Activated T-helper 2 cell treated with anti-CD3 and anti-CD28 coated beads, Interferon-gamma antibody, Interleukin-2, Interleukin-4, amounts not matched to agents 10 μg/mL and 5 μg/mL and 100 μg/mL, durations not matched to agents 14 hours and 24 hours and 36 hours (primary cell): ENCODE results near the gene RALGAPA1. TPM values are rescaled to one million over a fixed set of nuclear protein-coding genes. Genes with fewer than 3 reads are reported as not detected.
"Not testable (repeated sequence)": the region's sequence is repeated elsewhere in the genome, so short reads cannot be mapped to it uniquely, and the experiment has no call there.

Experiments
- DNase-seq: peaks from one replicate; pipeline ENCODE4 v3.0.0; 2021; ENCODE audit warnings: low spot score
- H3K27ac Mint-ChIP-seq: one replicate; pipeline ENCODE4 v1.8.0; 2021; ENCODE audit warnings: mixed read lengths
- H3K27me3 Mint-ChIP-seq: one replicate; pipeline ENCODE4 v1.8.0; 2021; ENCODE audit warnings: low read depth, mixed read lengths
- H3K36me3 Mint-ChIP-seq: one replicate; pipeline ENCODE4 v1.8.0; 2021; ENCODE audit warnings: low read depth, mixed read lengths
- H3K4me1 Mint-ChIP-seq: one replicate; pipeline ENCODE4 v1.8.0; 2021; ENCODE audit warnings: low read depth, mixed read lengths
- H3K4me3 Mint-ChIP-seq: one replicate; pipeline ENCODE4 v1.8.0; 2021; ENCODE audit warnings: low read depth, mild to moderate bottlenecking, moderate library complexity, mixed read lengths
- H3K9me3 Mint-ChIP-seq: one replicate; pipeline ENCODE4 v1.8.0; 2021; ENCODE audit warnings: mixed read lengths
- intact Hi-C: fragments of 100-400 bp; cut with micrococcal nuclease; formaldehyde crosslinking; loops from one replicate; pipeline ENCODE4 v1.15.1; 2023
- total RNA-seq: library from RNA; stranded (reverse); gene quantifications from 2 replicates; pipeline ENCODE4 v1.2.3, GENCODE V29; 2022

Gene RALGAPA1
- total RNA-seq, 1 donor from 2014 or later = 34.7 TPM

GRCh38 chr14:35776823-35777222, 32.3 kb downstream of the RALGAPA1 start:
- Mint-ChIP-seq H3K27me3 (no peaks in the 10 kb centered on the region), H3K27ac (no peak overlapping the region), H3K36me3 (peaks cover 10% of the 10 kb centered on the region), H3K4me1 (no peaks in the 10 kb centered on the region), H3K4me3 (no peak overlapping the region), H3K9me3 (peaks cover 18% of the 10 kb centered on the region)
- DNase-seq = no peak
- intact Hi-C loops = no loop called here

- H3K4me1 Mint-ChIP-seq, H3K4me3 Mint-ChIP-seq, intact Hi-C loops, H3K27me3 Mint-ChIP-seq, DNase-seq, H3K36me3 Mint-ChIP-seq, H3K27ac Mint-ChIP-seq: not testable (repeated sequence)
- H3K9me3 Mint-ChIP-seq = peaks cover 12% of the 10 kb centered on the region
These were observed 33.0 kb downstream of the RALGAPA1 start for GRCh38 chr14:35776085-35776484.

- intact Hi-C loops = no loop called here
These were observed 42.4 kb downstream of the RALGAPA1 start for GRCh38 chr14:35766700-35767082.

GRCh38 chr14:35766036-35766699, 42.9 kb downstream of the RALGAPA1 start:
- Mint-ChIP-seq H3K4me1 (peaks cover 11% of the 10 kb centered on the region), H3K4me3 (no peak overlapping the region)
- intact Hi-C loops = no loop called here

More at GRCh38 chr14:35766700-35767082, 42.4 kb downstream of the RALGAPA1 start:
- Mint-ChIP-seq H3K27ac (no peak overlapping the region), H3K9me3 (no peaks in the 10 kb centered on the region), H3K4me3 (no peak overlapping the region), H3K4me1 (peaks cover 11% of the 10 kb centered on the region), H3K36me3 (peaks cover 14% of the 10 kb centered on the region), H3K27me3 (no peaks in the 10 kb centered on the region)
- no peak for DNase-seq

GRCh38 chr14:35761922-35762321, 47.2 kb downstream of the RALGAPA1 start:
- H3K4me1 Mint-ChIP-seq = peaks cover 9% of the 10 kb centered on the region
- intact Hi-C loops = no loop called here

More at GRCh38 chr14:35766036-35766699, 42.9 kb downstream of the RALGAPA1 start:
- Mint-ChIP-seq H3K9me3 (no peaks in the 10 kb centered on the region), H3K27me3 (no peaks in the 10 kb centered on the region), H3K27ac (no peak overlapping the region), H3K36me3 (peaks cover 14% of the 10 kb centered on the region)
- DNase-seq = no peak

GRCh38 chr14:35760143-35760542, 49.0 kb downstream of the RALGAPA1 start:
- no peak overlapping the region for H3K27ac Mint-ChIP-seq
- no peak for DNase-seq
- H3K27me3 Mint-ChIP-seq = no peaks in the 10 kb centered on the region
- intact Hi-C loops = no loop called here
- peaks cover 13% of the 10 kb centered on the region for H3K36me3 Mint-ChIP-seq
- no peaks in the 10 kb centered on the region for H3K9me3 Mint-ChIP-seq
- H3K4me3 Mint-ChIP-seq = no peak overlapping the region
- peaks cover 2% of the 10 kb centered on the region for H3K4me1 Mint-ChIP-seq

More at GRCh38 chr14:35761922-35762321, 47.2 kb downstream of the RALGAPA1 start:
- Mint-ChIP-seq H3K27me3 (no peaks in the 10 kb centered on the region), H3K9me3 (no peaks in the 10 kb centered on the region), H3K4me3 (no peak overlapping the region), H3K27ac (no peak overlapping the region), H3K36me3 (peaks cover 14% of the 10 kb centered on the region)
- DNase-seq = no peak

- Mint-ChIP-seq H3K4me3 (no peak overlapping the region), H3K4me1 (peaks cover 2% of the 10 kb centered on the region), H3K36me3 (peaks cover 26% of the 10 kb centered on the region), H3K9me3 (no peaks in the 10 kb centered on the region), H3K27me3 (no peaks in the 10 kb centered on the region), H3K27ac (no peak overlapping the region)
- DNase-seq = no peak
- intact Hi-C loops = no loop called here
These were observed 50.5 kb downstream of the RALGAPA1 start for GRCh38 chr14:35758523-35759129.

GRCh38 chr14:35754671-35755070, 54.4 kb downstream of the RALGAPA1 start:
- Mint-ChIP-seq H3K27me3 (no peaks in the 10 kb centered on the region), H3K27ac (no peak overlapping the region), H3K4me1 (peaks cover 2% of the 10 kb centered on the region), H3K36me3 (peaks cover 36% of the 10 kb centered on the region), H3K4me3 (no peak overlapping the region), H3K9me3 (no peaks in the 10 kb centered on the region)
- intact Hi-C loops = no loop called here
- DNase-seq = no peak

- intact Hi-C loops = no loop called here
- Mint-ChIP-seq H3K4me1 (peaks cover 2% of the 10 kb centered on the region), H3K4me3 (no peak overlapping the region), H3K27me3 (no peaks in the 10 kb centered on the region), H3K27ac (no peak overlapping the region), H3K9me3 (no peaks in the 10 kb centered on the region), H3K36me3 (peaks cover 36% of the 10 kb centered on the region)
- DNase-seq = no peak
These were observed 56.7 kb downstream of the RALGAPA1 start for GRCh38 chr14:35752380-35752779.

- no peak overlapping the region for H3K4me3 Mint-ChIP-seq
- no peaks in the 10 kb centered on the region for H3K27me3 Mint-ChIP-seq
- H3K27ac Mint-ChIP-seq = no peak overlapping the region
- DNase-seq = no peak
- H3K4me1 Mint-ChIP-seq = no peaks in the 10 kb centered on the region
- intact Hi-C loops = no loop called here
- H3K36me3 Mint-ChIP-seq = peaks cover 26% of the 10 kb centered on the region
- H3K9me3 Mint-ChIP-seq = no peaks in the 10 kb centered on the region
These were observed 58.7 kb downstream of the RALGAPA1 start for GRCh38 chr14:35750202-35750904.

- Mint-ChIP-seq H3K36me3 (peaks cover 10% of the 10 kb centered on the region), H3K9me3 (no peaks in the 10 kb centered on the region), H3K4me1 (peaks cover 9% of the 10 kb centered on the region), H3K4me3 (no peak overlapping the region), H3K27ac (no peak overlapping the region), H3K27me3 (no peaks in the 10 kb centered on the region)
- intact Hi-C loops = no loop called here
- no peak for DNase-seq
These were observed 61.7 kb downstream of the RALGAPA1 start for GRCh38 chr14:35747379-35747778.

GRCh38 chr14:35742442-35742841, 66.7 kb downstream of the RALGAPA1 start:
- H3K27ac Mint-ChIP-seq = no peak overlapping the region
- no peak for DNase-seq
- H3K4me3 Mint-ChIP-seq = no peak overlapping the region
- intact Hi-C loops = loop anchor here (2.0 to 5.0 kb wide), 3 partner anchors 54 to 325 kb away; partner anchors contain the start of gene RALGAPA1
- H3K36me3 Mint-ChIP-seq = peaks cover 29% of the 10 kb centered on the region
- H3K9me3 Mint-ChIP-seq = no peaks in the 10 kb centered on the region
- H3K27me3 Mint-ChIP-seq = peaks cover 3% of the 10 kb centered on the region
- H3K4me1 Mint-ChIP-seq = peaks cover 22% of the 10 kb centered on the region

- intact Hi-C loops = loop anchor here (2.0 to 5.0 kb wide), 3 partner anchors 53 to 325 kb away; partner anchors contain the start of gene RALGAPA1
- H3K9me3 Mint-ChIP-seq = no peaks in the 10 kb centered on the region
- H3K4me1 Mint-ChIP-seq = peaks cover 22% of the 10 kb centered on the region
- peaks cover 3% of the 10 kb centered on the region for H3K27me3 Mint-ChIP-seq
- DNase-seq = no peak
- H3K4me3 Mint-ChIP-seq = no peak overlapping the region
- peaks cover 30% of the 10 kb centered on the region for H3K36me3 Mint-ChIP-seq
- H3K27ac Mint-ChIP-seq = peak overlapping the region; percentile 54
These were observed 67.1 kb downstream of the RALGAPA1 start for GRCh38 chr14:35742032-35742371.
